ENCODE data around the gene RAD54L.
"Not testable (repeated sequence)": the region's sequence is repeated elsewhere in the genome, so short reads cannot be mapped to it uniquely, and the experiment has no call there.

The RAD54L gene

GRCh38 chr1:46288485-46289133 is 41.0 kb downstream of the RAD54L start:
- DNase-seq, result no peak

- DNase-seq, result no peak
Observed at GRCh38 chr1:46289134-46289494, 41.6 kb downstream of the RAD54L start.

GRCh38 chr1:46289976-46290375 is 42.4 kb downstream of the RAD54L start:
- DNase-seq, result no peak

- no peak for DNase-seq
Observed at GRCh38 chr1:46295306-46295705, 47.7 kb downstream of the RAD54L start.

- no peak for DNase-seq
Observed at GRCh38 chr1:46298387-46298786, 50.8 kb downstream of the RAD54L start.

- DNase-seq, result no peak
Observed at GRCh38 chr1:46300673-46301405, 53.3 kb downstream of the RAD54L start.

- no peak for DNase-seq
Observed at GRCh38 chr1:46301406-46301807, 53.8 kb downstream of the RAD54L start.

- no peak for DNase-seq
Observed at GRCh38 chr1:46301808-46302640, 54.5 kb downstream of the RAD54L start.

GRCh38 chr1:46302641-46303037 is 55.1 kb downstream of the RAD54L start:
- DNase-seq, result peak; percentile 26

- DNase-seq, result peak; percentile 98
Observed at GRCh38 chr1:46303038-46303871, 55.7 kb downstream of the RAD54L start, which contains the start of the genes LRRC41 and UQCRH. LRRC41 (minus strand) TSS chr1:46303616; CDS start chr1:46303322, 294 bp downstream. UQCRH (plus strand) TSS chr1:46303698; CDS start chr1:46303767, 69 bp downstream.

GRCh38 chr1:46303872-46304326 is 56.3 kb downstream of the RAD54L start:
- DNase-seq, result no peak

- no peak for DNase-seq
Observed at GRCh38 chr1:46306159-46306530, 58.6 kb downstream of the RAD54L start.

- no peak for DNase-seq
Observed at GRCh38 chr1:46309401-46310159, 62.0 kb downstream of the RAD54L start.

- DNase-seq, result no peak
Observed at GRCh38 chr1:46310321-46310720, 62.8 kb downstream of the RAD54L start.

GRCh38 chr1:46315669-46316403 is 68.3 kb downstream of the RAD54L start:
- no peak for DNase-seq

GRCh38 chr1:46317323-46317722 is 69.8 kb downstream of the RAD54L start:
- no peak for DNase-seq

- DNase-seq, result not testable (repeated sequence)
Observed at GRCh38 chr1:46319301-46319700, 71.7 kb downstream of the RAD54L start.

GRCh38 chr1:46319960-46320914 is 72.7 kb downstream of the RAD54L start:
- DNase-seq, result not testable (repeated sequence)

GRCh38 chr1:46322191-46322590 is 74.6 kb downstream of the RAD54L start:
- DNase-seq, result not testable (repeated sequence)
